GM18498 (cell line): ENCODE measurements around the gene SCFD2.

Experiments
- ATAC-seq: cut with Tn5 transposase; IDR thresholded peaks from one replicate; pipeline ENCODE4 v1.9.1; 2021; ENCODE audit warnings: mild to moderate bottlenecking, moderate library complexity; ENCODE audit not compliant: unreplicated experiment

Gene SCFD2

GRCh38 chr4:53118676-53119075, 247.2 kb downstream of the SCFD2 start:
- no peak for ATAC-seq

- ATAC-seq: no peak
These were observed 248.9 kb downstream of the SCFD2 start for GRCh38 chr4:53116954-53117353.

- peak; percentile 44 for ATAC-seq
These were observed 252.2 kb downstream of the SCFD2 start for GRCh38 chr4:53113431-53114225.

- no peak for ATAC-seq
These were observed 260.5 kb downstream of the SCFD2 start for GRCh38 chr4:53105313-53105712.

- ATAC-seq: no peak
These were observed 262.4 kb downstream of the SCFD2 start for GRCh38 chr4:53103481-53103880.

- ATAC-seq: no peak
These were observed 264.7 kb downstream of the SCFD2 start for GRCh38 chr4:53101191-53101581.

GRCh38 chr4:53100501-53101190, 265.2 kb downstream of the SCFD2 start:
- no peak for ATAC-seq

GRCh38 chr4:53098681-53099121, 267.2 kb downstream of the SCFD2 start:
- ATAC-seq: no peak

GRCh38 chr4:53094040-53094439, 271.8 kb downstream of the SCFD2 start:
- no peak for ATAC-seq

- ATAC-seq: no peak
These were observed 275.7 kb downstream of the SCFD2 start for GRCh38 chr4:53089936-53090729.

- ATAC-seq: no peak
These were observed 277.7 kb downstream of the SCFD2 start for GRCh38 chr4:53088152-53088551.

GRCh38 chr4:53076374-53076958, 289.4 kb downstream of the SCFD2 start:
- no peak for ATAC-seq

GRCh38 chr4:53075162-53075785, 290.6 kb downstream of the SCFD2 start:
- ATAC-seq: peak; percentile 69

- ATAC-seq: no peak
These were observed 297.0 kb downstream of the SCFD2 start for GRCh38 chr4:53068755-53069330.

- ATAC-seq: no peak
These were observed 298.6 kb downstream of the SCFD2 start for GRCh38 chr4:53067125-53067802.

- ATAC-seq: no peak
These were observed 299.7 kb downstream of the SCFD2 start for GRCh38 chr4:53066155-53066554.

- ATAC-seq: no peak
These were observed 301.3 kb downstream of the SCFD2 start for GRCh38 chr4:53064609-53065008.

- no peak for ATAC-seq
These were observed 304.6 kb downstream of the SCFD2 start for GRCh38 chr4:53061091-53061850.

GRCh38 chr4:53060278-53060677, 305.6 kb downstream of the SCFD2 start:
- peak; percentile 78 for ATAC-seq
